B cell (primary cell): ENCODE measurements around the gene DGUOK. TPM values are rescaled to one million over a fixed set of nuclear protein-coding genes. Genes with fewer than 3 reads are reported as not detected.
"Not testable (repeated sequence)": the region's sequence is repeated elsewhere in the genome, so short reads cannot be mapped to it uniquely, and the experiment has no call there.

Experiments used
- ATAC-seq: fragments of 200-7000 bp; cut with Tn5 transposase; one replicate; pipeline ENCODE4 v1.10.0; 2021; ENCODE audit warnings: low read depth, mild to moderate bottlenecking, moderate number of reproducible peaks, moderate library complexity
- CTCF ChIA-PET: fragments of 350-600 bp; sonication (Branson Sonifier 250); formaldehyde crosslinking; loops from one replicate; lab custom pipeline; 2021; ENCODE audit warnings: antibody characterized with exemption, inconsistent platforms; lab: Charles Lee
- POLR2A ChIA-PET: fragments of 350-600 bp; sonication (Branson Sonifier 250); formaldehyde crosslinking; loops from one replicate; lab custom pipeline; 2021; ENCODE audit warnings: antibody characterized with exemption; lab: Charles Lee
- DNase-seq: peaks from one replicate; pipeline ENCODE4 v3.0.0; 2013
- H2AFZ ChIP-seq: 2 replicates; pipeline ENCODE4 v1.6.1; 2012; ENCODE audit warnings: mild to moderate bottlenecking, low read depth, low read length; ENCODE audit not compliant: insufficient read depth, poor library complexity, severe bottlenecking
- H3K27ac ChIP-seq, 2 donors: 1 replicate in 1 of 2; 2 replicates in 1 of 2; pipeline ENCODE4 v1.5.1; 2012 to 2013; ENCODE audit warnings: low read length in 2 of 2, mild to moderate bottlenecking in 2 of 2, moderate library complexity in 1 of 2
- H3K27me3 ChIP-seq, 4 experiments: fragments of 200-600 bp in 1 of 4; sonication (generic) in 1 of 4; replicated peaks in 1 of 4; 1 replicate in 2 of 4; 2 replicates in 2 of 4; pipeline versions ENCODE4 v1.6.1 to v1.7.0; 2013 to 2016; ENCODE audit warnings: low read length in 3 of 4, mild to moderate bottlenecking in 2 of 4, mixed read lengths in 1 of 4, moderate library complexity in 1 of 4; ENCODE audit not compliant: insufficient read depth in 4 of 4, control insufficient read depth in 3 of 4; ENCODE audit errors: control extremely low read depth in 1 of 4
- H3K36me3 ChIP-seq, 2 experiments: replicated peaks in 1 of 2; 1 replicate in 1 of 2; 2 replicates in 1 of 2; pipeline versions ENCODE4 v1.6.1 to v1.7.1; 2013; ENCODE audit warnings: low read length in 1 of 2; ENCODE audit not compliant: insufficient read depth in 2 of 2, control insufficient read depth in 1 of 2; ENCODE audit errors: control extremely low read depth in 1 of 2, extremely low read depth in 1 of 2
- H3K4me1 ChIP-seq, 2 donors: fragments of 200-600 bp in 1 of 2; sonication (generic) in 1 of 2; 1 replicate in 1 of 2; 2 replicates in 1 of 2; pipeline versions ENCODE4 v1.5.1 to v1.6.1; 2013 to 2017; ENCODE audit warnings: low read length in 2 of 2; ENCODE audit not compliant: control insufficient read depth in 2 of 2, insufficient read depth in 2 of 2
- H3K4me2 ChIP-seq: replicated peaks from 2 replicates; pipeline ENCODE3; 2012; ENCODE audit warnings: mild to moderate bottlenecking, low read depth, low read length; ENCODE audit not compliant: poor library complexity, severe bottlenecking
- H3K4me3 ChIP-seq, 5 experiments: fragments of 200-600 bp in 1 of 5; sonication (generic) in 1 of 5; 1 replicate in 3 of 5; 2 replicates in 2 of 5; pipeline versions ENCODE4 v1.5.1 to v1.7.0; 2011 to 2016; ENCODE audit warnings: low read length in 4 of 5, mild to moderate bottlenecking in 4 of 5, low read depth in 2 of 5, control low read depth in 1 of 5, moderate library complexity in 1 of 5; ENCODE audit not compliant: insufficient read depth in 1 of 5; ENCODE audit errors: control extremely low read depth in 1 of 5, extremely low read depth in 1 of 5
- H3K79me2 ChIP-seq: fragments of 200-600 bp; sonication (generic); one replicate; pipeline ENCODE4 v1.6.0; 2016; ENCODE audit warnings: low read length; ENCODE audit not compliant: control insufficient read depth, insufficient read depth
- H3K9ac ChIP-seq: fragments of 200-600 bp; sonication (generic); 2 replicates; pipeline ENCODE4 v1.6.1; 2017; ENCODE audit warnings: mild to moderate bottlenecking, low read length, moderate library complexity
- H3K9me3 ChIP-seq, 3 donors: one replicate each; pipeline versions ENCODE4 v1.6.1 to v1.7.1; 2013; ENCODE audit warnings: low read length in 2 of 3; ENCODE audit not compliant: control insufficient read depth in 2 of 3, insufficient read depth in 1 of 3; ENCODE audit errors: control extremely low read depth in 1 of 3
- H4K20me1 ChIP-seq: 2 replicates; pipeline ENCODE4 v1.6.0; 2012; ENCODE audit warnings: mild to moderate bottlenecking, low read length; ENCODE audit not compliant: insufficient read depth, control insufficient read depth, poor library complexity, severe bottlenecking
- H3K27ac Mint-ChIP-seq: one replicate; pipeline ENCODE4 v1.8.0; 2021; ENCODE audit warnings: mixed read lengths
- H3K27me3 Mint-ChIP-seq: one replicate; pipeline ENCODE4 v1.8.0; 2021; ENCODE audit warnings: mixed read lengths
- H3K4me1 Mint-ChIP-seq: one replicate; pipeline ENCODE4 v1.8.0; 2021; ENCODE audit warnings: mixed read lengths
- H3K4me3 Mint-ChIP-seq: one replicate; pipeline ENCODE4 v1.8.0; 2021; ENCODE audit warnings: mixed read lengths
- H3K9me3 Mint-ChIP-seq: one replicate; pipeline ENCODE4 v1.8.0; 2022; ENCODE audit warnings: mixed read lengths; ENCODE audit not compliant: insufficient read depth
- CTCF ChIP-seq: fragments of 200-600 bp; IDR thresholded peaks from one replicate; pipeline ENCODE4 v1.8.0; 2022; ENCODE audit warnings: antibody characterized with exemption, mild to moderate bottlenecking
- EZH2 ChIP-seq: IDR thresholded peaks from 2 replicates; pipeline ENCODE4 v1.6.1; 2012; ENCODE audit warnings: borderline replicate concordance, low read depth, mild to moderate bottlenecking, moderate library complexity, low read length; ENCODE audit not compliant: insufficient read depth, poor library complexity, severe bottlenecking
- WGBS: methylation state at CpG from one replicate; pipeline ENCODE4 v1.1.5; 2013; ENCODE audit warnings: missing lambda C conversion rate; ENCODE audit not compliant: insufficient coverage; 5-methylcytosine and 5-hydroxymethylcytosine counted together
- intact Hi-C: fragments of 100-400 bp; cut with micrococcal nuclease; formaldehyde crosslinking; loops from one replicate; pipeline ENCODE4 v1.10.0; 2022
- polyA plus RNA-seq: library from polyadenylated mRNA; depleted of rRNA; stranded (reverse); fragments of >200 nt; gene quantifications from 2 replicates; pipeline ENCODE4 v1.2.3, GENCODE V29; 2012
- total RNA-seq, 2 donors: library from RNA; stranded (reverse); fragments of 120-200 nt in 1 of 2; gene quantifications; 1 replicate in 1 of 2; 2 replicates in 1 of 2; pipeline versions ENCODE4 v1.2.3 to v1.2.4, GENCODE V29; 2013 to 2022

The DGUOK gene
- total and polyA plus RNA-seq, 2 donors (not counting 1 experiment from before 2014, with no cell fraction given) = 61.7 to 81.5 TPM

DNA sequence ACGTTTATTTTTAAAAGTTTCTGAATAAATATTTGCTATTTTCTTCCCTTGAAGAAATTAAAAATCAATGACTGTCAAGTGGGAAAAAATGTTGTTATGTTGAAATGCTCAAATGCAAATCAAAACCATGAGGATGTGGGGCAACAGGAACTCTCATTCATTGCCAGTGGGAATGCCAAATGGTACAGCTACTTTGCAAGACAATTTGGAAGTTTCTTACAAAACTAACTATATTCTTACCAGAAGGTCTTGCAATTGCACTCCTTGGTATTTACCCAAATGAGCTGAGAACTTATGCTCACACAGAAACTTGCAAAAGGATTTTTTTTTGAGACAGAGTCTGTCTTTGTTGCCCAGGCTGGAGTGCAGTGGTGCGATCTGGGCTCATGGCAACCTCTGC lies 41.3 kb upstream of the DGUOK start:
- no peaks in the 10 kb centered on the region for H4K20me1 ChIP-seq
- H3K4me2 ChIP-seq = no peak overlapping the region
- CTCF ChIA-PET = no interaction called here
- DNase-seq = no peak
- ATAC-seq = no peak
- no peak overlapping the region for H2AFZ ChIP-seq
- H3K27ac ChIP-seq = no peak overlapping the region
- H3K4me3 Mint-ChIP-seq = no peak overlapping the region
- peaks cover 24% of the 10 kb centered on the region for H3K27me3 Mint-ChIP-seq
- H3K27me3 ChIP-seq = peaks cover 0 to 3% (median 0%) of the 10 kb centered on the region in 4 experiments
- no peaks in the 10 kb centered on the region for H3K9me3 ChIP-seq
- H3K9me3 Mint-ChIP-seq = no peaks in the 10 kb centered on the region
- no peaks in the 10 kb centered on the region for H3K36me3 ChIP-seq
- no peak for TF ChIP-seq CTCF
- TF ChIP-seq EZH2 = no peak
- intact Hi-C loops = no loop called here
- H3K9ac ChIP-seq = no peak overlapping the region
- H3K79me2 ChIP-seq = no peaks in the 10 kb centered on the region
- no peaks in the 10 kb centered on the region for H3K4me1 Mint-ChIP-seq
- no peaks in the 10 kb centered on the region for H3K4me1 ChIP-seq
- WGBS = 82% methylated on average over 1 of the region's 2 CpGs
- POLR2A ChIA-PET = no interaction called here
- H3K27ac Mint-ChIP-seq = no peak overlapping the region
- H3K4me3 ChIP-seq = no peak overlapping the region

DNA sequence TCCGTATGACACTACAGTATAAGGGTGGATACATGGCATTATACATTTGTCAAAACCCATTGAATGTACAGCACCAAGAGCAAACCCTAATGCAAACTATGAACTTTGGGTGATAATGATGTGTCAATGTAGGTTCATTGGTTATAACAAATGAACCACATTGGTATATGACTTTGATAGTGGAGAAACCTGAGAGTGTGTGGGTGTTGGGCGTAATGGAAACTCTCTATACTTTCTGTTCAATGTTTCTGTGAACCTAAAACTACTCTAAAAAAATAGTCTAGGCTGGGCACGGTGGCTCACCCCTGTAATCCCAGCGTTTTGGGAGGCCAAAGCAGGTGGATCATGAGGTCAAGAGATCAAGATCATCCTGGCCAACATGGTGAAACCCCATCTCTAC lies 40.3 kb upstream of the DGUOK start:
- WGBS = no CpG with 5 or more reads among the region's 4 CpGs
- no peak overlapping the region for H3K9ac ChIP-seq
- no peak for DNase-seq
- peaks cover 0 to 3% (median 0%) of the 10 kb centered on the region in 4 experiments for H3K27me3 ChIP-seq
- H3K79me2 ChIP-seq = no peaks in the 10 kb centered on the region
- no peaks in the 10 kb centered on the region for H3K4me1 ChIP-seq
- no peak overlapping the region for H3K4me2 ChIP-seq
- H3K27ac ChIP-seq = no peak overlapping the region
- Mint-ChIP-seq H3K27ac (no peak overlapping the region), H3K27me3 (peaks cover 26% of the 10 kb centered on the region), H3K4me3 (no peak overlapping the region), H3K9me3 (no peaks in the 10 kb centered on the region), H3K4me1 (no peaks in the 10 kb centered on the region)
- ATAC-seq = no peak
- TF ChIP-seq EZH2 (no peak), CTCF (no peak)
- H3K9me3 ChIP-seq = no peaks in the 10 kb centered on the region
- intact Hi-C loops = no loop called here
- H3K4me3 ChIP-seq = no peak overlapping the region
- ChIA-PET POLR2A (no interaction called here), CTCF (no interaction called here)
- H4K20me1 ChIP-seq = no peaks in the 10 kb centered on the region
- no peaks in the 10 kb centered on the region for H3K36me3 ChIP-seq
- H2AFZ ChIP-seq = no peak overlapping the region

DNA sequence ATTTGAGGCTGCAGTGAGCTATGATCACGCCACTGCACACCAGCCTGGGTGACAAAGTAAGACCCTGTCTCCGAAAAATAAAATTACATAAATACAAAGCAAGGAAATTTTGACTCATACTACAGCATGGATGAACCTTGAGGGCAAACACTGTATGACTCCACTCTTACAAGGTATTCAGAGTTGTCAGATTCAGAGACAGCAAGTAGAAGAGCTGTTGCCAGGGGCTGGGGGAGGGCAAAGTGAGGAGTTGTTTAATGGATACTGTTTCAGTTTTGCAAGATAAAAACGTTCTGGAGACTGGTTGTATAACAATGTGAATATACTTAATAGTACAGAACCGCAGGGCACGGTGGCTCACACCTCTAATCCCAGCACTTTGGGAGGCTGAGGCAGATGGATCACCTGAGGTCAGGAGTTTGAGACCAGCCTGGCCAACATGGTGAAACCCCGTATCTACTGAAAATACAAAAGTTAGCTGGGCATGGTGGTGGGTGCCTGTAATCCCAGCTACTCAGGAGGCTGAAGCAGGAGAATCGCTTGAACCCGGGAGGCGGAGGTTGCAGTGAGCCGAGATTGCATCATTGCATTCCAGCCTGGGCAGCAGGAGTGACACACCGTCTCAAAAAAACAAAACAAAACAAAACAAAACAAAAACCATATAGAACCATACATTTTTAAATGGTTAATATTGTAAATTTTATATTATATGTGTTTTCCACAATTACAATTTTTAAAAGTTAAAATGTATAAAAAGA lies 38.9 kb upstream of the DGUOK start:
- ATAC-seq = not testable (repeated sequence)

More for the DNA sequence above, 38.9 kb upstream of the DGUOK start:
- H3K4me3 ChIP-seq, H3K36me3 ChIP-seq, POLR2A ChIA-PET, H3K4me3 Mint-ChIP-seq, H3K4me2 ChIP-seq, H4K20me1 ChIP-seq, intact Hi-C loops, H3K9me3 Mint-ChIP-seq, H3K27ac ChIP-seq, H3K4me1 ChIP-seq, CTCF ChIA-PET, DNase-seq, H3K27me3 ChIP-seq, H3K79me2 ChIP-seq, H3K9me3 ChIP-seq, H3K9ac ChIP-seq, H3K27ac Mint-ChIP-seq, H2AFZ ChIP-seq, H3K4me1 Mint-ChIP-seq: not testable (repeated sequence)
- WGBS = 93% methylated on average over 2 of the region's 11 CpGs
- H3K27me3 Mint-ChIP-seq = peaks cover 26% of the 10 kb centered on the region
